Measurements from ENCODE around the gene HMGB4. TPM values are rescaled to one million over a fixed set of nuclear protein-coding genes. Genes with fewer than 3 reads are reported as not detected.

HMGB4 gene
- polyA plus RNA-seq, 1 donor (not counting 4 experiments of a cell fraction or from before 2014, with no cell fraction given), result not detected

DNA sequence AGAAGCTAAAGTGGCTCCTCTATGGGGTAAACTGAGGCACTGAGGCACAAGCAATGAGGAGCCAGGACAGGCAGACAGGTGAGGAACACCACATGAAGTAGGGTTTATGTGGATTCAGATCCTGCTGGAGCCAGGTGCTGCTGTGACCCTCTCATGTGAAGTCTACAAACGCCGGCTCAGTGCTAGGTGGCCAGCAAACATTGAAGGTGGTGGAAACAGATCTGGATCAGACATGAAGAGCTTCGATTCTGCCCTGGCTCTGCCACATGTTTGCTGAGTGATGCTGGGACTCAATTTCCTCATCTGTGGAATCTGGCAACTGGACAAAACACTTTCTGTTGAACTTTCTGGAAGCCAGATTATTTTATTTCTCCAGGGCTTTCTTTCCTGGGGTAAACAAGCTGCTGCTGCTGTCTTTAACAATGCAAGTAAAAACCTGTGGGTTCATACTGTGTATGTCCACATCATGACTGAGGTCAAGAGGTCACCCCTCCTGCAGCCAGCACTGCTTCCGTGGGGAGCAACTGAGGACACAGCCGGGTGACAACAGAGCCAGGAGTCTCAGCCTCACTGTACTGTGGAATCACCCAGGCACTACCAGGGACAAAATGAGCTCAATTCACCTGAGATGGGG is 33.3 kb downstream of the HMGB4 start:
- Histone ChIP-seq H3K9ac (ENCODE audit: control insufficient read depth, extremely low read depth, insufficient read depth, low read length) (no peak overlapping the region), H3K27me3 (ENCODE audit: control insufficient read depth, extremely low read depth, insufficient read depth, low read length) (no peaks in the 10 kb centered on the region), H2AFZ (ENCODE audit: control insufficient read depth, low read length) (no peak overlapping the region), H3K9me1 (ENCODE audit: control insufficient read depth, extremely low read depth, insufficient read depth, low read length) (no peaks in the 10 kb centered on the region), H3K4me2 (ENCODE audit: control insufficient read depth, extremely low read depth, insufficient read depth, low read depth, low read length) (no peak overlapping the region), H3K9me3 (ENCODE audit: control insufficient read depth, low read depth, low read length) (no peaks in the 10 kb centered on the region), H3K4me1 (ENCODE audit: control insufficient read depth, extremely low read depth, insufficient read depth, low read length) (no peaks in the 10 kb centered on the region), H3K4me3 (ENCODE audit: control insufficient read depth in 2 of 3, extremely low read depth in 1 of 3, insufficient read depth in 2 of 3, low read depth in 1 of 3, low read length in 3 of 3) (no peak overlapping the region), H3K36me3 (ENCODE audit: control insufficient read depth in 2 of 2, extremely low read depth in 1 of 2, insufficient read depth in 2 of 2, low read length in 2 of 2) (no peaks in the 10 kb centered on the region), H4K20me1 (ENCODE audit: control insufficient read depth, extremely low read depth, insufficient read depth, low read length) (no peaks in the 10 kb centered on the region), H3K79me2 (ENCODE audit: control insufficient read depth, insufficient read depth, low read length) (no peaks in the 10 kb centered on the region), H3K27ac (ENCODE audit: control insufficient read depth, insufficient read depth, low read length) (no peak overlapping the region)
- FAIRE-seq, result no peak
- no peak for DNase-seq (ENCODE audit: low read depth, low spot score)
- dilution Hi-C loops (cut with MboI; ENCODE audit: extremely low pct_ligation_motif_present, low sequenced_read_pairs), result no loop called here
- TF ChIP-seq EZH2 (IDR thresholded peaks at IDR 0.05; ENCODE audit: low read length), result no peak
- TF ChIP-seq, protein P1, sequence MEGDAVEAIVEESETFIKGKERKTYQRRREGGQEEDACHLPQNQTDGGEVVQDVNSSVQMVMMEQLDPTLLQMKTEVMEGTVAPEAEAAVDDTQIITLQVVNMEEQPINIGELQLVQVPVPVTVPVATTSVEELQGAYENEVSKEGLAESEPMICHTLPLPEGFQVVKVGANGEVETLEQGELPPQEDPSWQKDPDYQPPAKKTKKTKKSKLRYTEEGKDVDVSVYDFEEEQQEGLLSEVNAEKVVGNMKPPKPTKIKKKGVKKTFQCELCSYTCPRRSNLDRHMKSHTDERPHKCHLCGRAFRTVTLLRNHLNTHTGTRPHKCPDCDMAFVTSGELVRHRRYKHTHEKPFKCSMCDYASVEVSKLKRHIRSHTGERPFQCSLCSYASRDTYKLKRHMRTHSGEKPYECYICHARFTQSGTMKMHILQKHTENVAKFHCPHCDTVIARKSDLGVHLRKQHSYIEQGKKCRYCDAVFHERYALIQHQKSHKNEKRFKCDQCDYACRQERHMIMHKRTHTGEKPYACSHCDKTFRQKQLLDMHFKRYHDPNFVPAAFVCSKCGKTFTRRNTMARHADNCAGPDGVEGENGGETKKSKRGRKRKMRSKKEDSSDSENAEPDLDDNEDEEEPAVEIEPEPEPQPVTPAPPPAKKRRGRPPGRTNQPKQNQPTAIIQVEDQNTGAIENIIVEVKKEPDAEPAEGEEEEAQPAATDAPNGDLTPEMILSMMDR (optimal IDR thresholded peaks at IDR 0.05 in 1 of 3, IDR thresholded peaks at IDR 0.05 in 1 of 3, conservative IDR thresholded peaks at IDR 0.05 in 1 of 3; ENCODE audit: extremely low read depth in 1 of 3, insufficient read depth in 2 of 3, low read length in 3 of 3), result no peak

DNA sequence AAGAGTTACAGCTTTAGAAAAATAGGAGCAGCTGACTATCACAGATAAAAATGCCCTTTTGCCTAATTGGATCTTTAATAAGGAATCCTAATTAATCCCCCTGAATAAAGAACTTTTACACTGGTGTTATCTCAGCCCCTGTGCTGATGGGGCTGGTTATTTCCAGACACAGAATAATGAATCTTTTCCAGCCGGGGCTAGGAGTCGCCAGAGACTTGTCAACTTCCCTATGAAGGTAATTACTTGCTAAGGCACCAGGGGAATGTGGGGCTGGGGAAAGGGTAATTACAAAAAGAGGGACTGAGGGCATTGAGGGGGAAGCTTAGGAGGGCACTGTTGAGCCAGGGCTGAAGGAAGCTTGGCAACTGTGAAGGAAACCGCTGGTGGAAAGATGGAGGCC is 34.5 kb downstream of the HMGB4 start:
- H3K27ac ChIP-seq (ENCODE audit: control insufficient read depth, insufficient read depth, low read length), result no peak overlapping the region
- no peaks in the 10 kb centered on the region for H3K27me3 ChIP-seq (ENCODE audit: control insufficient read depth, extremely low read depth, insufficient read depth, low read length)
- no peaks in the 10 kb centered on the region for H3K79me2 ChIP-seq (ENCODE audit: control insufficient read depth, insufficient read depth, low read length)
- H3K36me3 ChIP-seq (ENCODE audit: control insufficient read depth in 2 of 2, extremely low read depth in 1 of 2, insufficient read depth in 2 of 2, low read length in 2 of 2), result no peaks in the 10 kb centered on the region
- DNase-seq (ENCODE audit: low read depth, low spot score) (no peak), FAIRE-seq (no peak)
- no peaks in the 10 kb centered on the region for H4K20me1 ChIP-seq (ENCODE audit: control insufficient read depth, extremely low read depth, insufficient read depth, low read length)
- no peak overlapping the region for H3K4me2 ChIP-seq (ENCODE audit: control insufficient read depth, extremely low read depth, insufficient read depth, low read depth, low read length)
- H3K9me1 ChIP-seq (ENCODE audit: control insufficient read depth, extremely low read depth, insufficient read depth, low read length), result no peaks in the 10 kb centered on the region
- peaks cover 9% of the 10 kb centered on the region for H3K4me1 ChIP-seq (ENCODE audit: control insufficient read depth, extremely low read depth, insufficient read depth, low read length)
- dilution Hi-C loops (cut with MboI; ENCODE audit: extremely low pct_ligation_motif_present, low sequenced_read_pairs), result no loop called here
- H3K4me3 ChIP-seq (ENCODE audit: control insufficient read depth in 2 of 3, extremely low read depth in 1 of 3, insufficient read depth in 2 of 3, low read depth in 1 of 3, low read length in 3 of 3), result no peak overlapping the region
- no peak overlapping the region for H3K9ac ChIP-seq (ENCODE audit: control insufficient read depth, extremely low read depth, insufficient read depth, low read length)
- no peaks in the 10 kb centered on the region for H3K9me3 ChIP-seq (ENCODE audit: control insufficient read depth, low read depth, low read length)
- no peak overlapping the region for H2AFZ ChIP-seq (ENCODE audit: control insufficient read depth, low read length)
- no peak for TF ChIP-seq EZH2 (IDR thresholded peaks at IDR 0.05; ENCODE audit: low read length)
- TF ChIP-seq, protein P1 (optimal IDR thresholded peaks at IDR 0.05 in 1 of 3, IDR thresholded peaks at IDR 0.05 in 1 of 3, conservative IDR thresholded peaks at IDR 0.05 in 1 of 3; ENCODE audit: extremely low read depth in 1 of 3, insufficient read depth in 2 of 3, low read length in 3 of 3), result no peak

Measured in keratinocyte (primary cell).